SU-DHL-6 (cell line): Measurements from ENCODE around the gene TMSB15C.
A peak's percentile ranks its signal among the peaks of the same experiment; 100 is the strongest.

Experiments used
- H2AFZ ChIP-seq: fragments of 200-600 bp; sonication (generic); 2 replicates; pipeline ENCODE4 v1.6.1; 2014; ENCODE audit warnings: low read depth, mild to moderate bottlenecking, moderate library complexity, mixed read lengths, antibody characterized with exemption, low read length; ENCODE audit not compliant: severe bottlenecking
- H3F3A ChIP-seq: fragments of 200-600 bp; shearing (Covaris generic); 2 replicates; pipeline ENCODE4 v1.6.0; 2016; ENCODE audit warnings: antibody characterized with exemption, mild to moderate bottlenecking; ENCODE audit not compliant: insufficient read depth
- H3K27ac ChIP-seq: fragments of 200-600 bp; sonication (generic); 2 replicates; pipeline ENCODE4 v1.5.1; 2016; ENCODE audit warnings: low read depth, mild to moderate bottlenecking, low read length, moderate library complexity, mixed read lengths
- H3K27me3 ChIP-seq: fragments of 200-600 bp; sonication (generic), shearing (Covaris generic); 2 replicates; pipeline ENCODE4 v1.6.0; 2014; ENCODE audit warnings: mild to moderate bottlenecking, low read length
- H3K36me3 ChIP-seq: fragments of 200-600 bp; sonication (generic); 2 replicates; pipeline ENCODE4 v1.6.1; 2014; ENCODE audit warnings: mild to moderate bottlenecking, low read length, mixed read lengths
- H3K4me2 ChIP-seq: fragments of 300-600, 200-600 bp; shearing (Covaris generic), sonication (generic); 2 replicates; pipeline ENCODE4 v1.6.0; 2014; ENCODE audit warnings: low read length, low read depth, mild to moderate bottlenecking; ENCODE audit not compliant: poor library complexity, severe bottlenecking
- H3K4me3 ChIP-seq: fragments of 200-600 bp; sonication (generic); 2 replicates; pipeline ENCODE4 v1.5.1; 2014; ENCODE audit warnings: antibody characterized with exemption, low read length, mild to moderate bottlenecking, mixed read lengths; ENCODE audit not compliant: insufficient read depth, poor library complexity, severe bottlenecking
- H3K79me2 ChIP-seq: fragments of 200-600 bp; sonication (generic); 2 replicates; pipeline ENCODE4 v1.6.1; 2014; ENCODE audit warnings: mild to moderate bottlenecking, low read length, moderate library complexity; ENCODE audit not compliant: insufficient read depth
- H3K9ac ChIP-seq: fragments of 200-600 bp; sonication (generic); 2 replicates; pipeline ENCODE4 v1.7.0; 2014; ENCODE audit warnings: mild to moderate bottlenecking, low read length
- H3K9me2 ChIP-seq: fragments of 200-600 bp; sonication (generic); replicated peaks from 2 replicates; pipeline ENCODE4 v1.6.1; 2014; ENCODE audit warnings: low read length; ENCODE audit not compliant: insufficient read depth
- H3K9me3 ChIP-seq: fragments of 200-600 bp; sonication (generic); 2 replicates; pipeline ENCODE4 v1.6.1; 2014; ENCODE audit warnings: low read length, mixed read lengths; ENCODE audit not compliant: insufficient read depth
- H4K20me1 ChIP-seq: fragments of 200-600 bp; sonication (generic); 2 replicates; pipeline ENCODE4 v1.6.1; 2014; ENCODE audit warnings: low read depth, mild to moderate bottlenecking, antibody characterized with exemption, low read length, moderate library complexity, mixed read lengths
- EZH2phosphoT487 ChIP-seq: fragments of 200-600 bp; sonication (generic), shearing (Covaris generic); conservative IDR thresholded peaks from 2 replicates; pipeline ENCODE4 v1.6.1; 2018; ENCODE audit warnings: mild to moderate bottlenecking, antibody characterized with exemption, low read length, moderate library complexity, mixed read lengths
- TF ChIP-seq, protein P1 (sequence below): fragments of 200-600 bp; sonication (generic); IDR thresholded peaks from one replicate; pipeline ENCODE4 v1.5.1; 2017; ENCODE audit warnings: antibody characterized with exemption, mild to moderate bottlenecking, low read length, moderate library complexity; ENCODE audit not compliant: insufficient read depth, poor library complexity, severe bottlenecking

The TMSB15C gene

DNA sequence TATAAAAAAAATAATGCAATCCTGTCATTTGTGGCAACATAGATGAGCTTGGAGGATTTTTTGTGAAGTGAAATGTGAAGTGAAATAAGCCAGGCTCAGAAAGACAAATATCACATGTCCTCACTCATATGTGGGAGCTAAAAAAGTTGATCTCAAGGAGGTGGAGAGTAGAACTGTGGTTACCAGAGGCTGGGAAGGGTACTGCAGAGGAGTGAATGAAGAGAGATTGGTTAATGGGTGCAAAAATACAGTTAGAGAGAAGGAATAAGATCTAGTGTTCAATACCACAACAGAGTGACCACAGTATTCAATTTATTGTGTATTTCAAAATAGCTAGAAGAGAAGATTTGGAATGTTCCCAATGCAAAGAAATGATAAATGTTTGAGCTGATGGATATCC lies 22.9 kb upstream of the TMSB15C start:
- Histone ChIP-seq H3K36me3 (no peaks in the 10 kb centered on the region), H3K4me3 (no peak overlapping the region), H3K9me2 (no peaks in the 10 kb centered on the region), H3K27me3 (no peaks in the 10 kb centered on the region), H2AFZ (no peak overlapping the region), H3K79me2 (no peaks in the 10 kb centered on the region), H3K9me3 (no peaks in the 10 kb centered on the region), H3K4me2 (no peak overlapping the region), H3F3A (no peaks in the 10 kb centered on the region), H3K9ac (no peak overlapping the region), H4K20me1 (no peaks in the 10 kb centered on the region), H3K27ac (no peak overlapping the region)
- TF ChIP-seq EZH2phosphoT487 = no peak
- TF ChIP-seq, protein P1, sequence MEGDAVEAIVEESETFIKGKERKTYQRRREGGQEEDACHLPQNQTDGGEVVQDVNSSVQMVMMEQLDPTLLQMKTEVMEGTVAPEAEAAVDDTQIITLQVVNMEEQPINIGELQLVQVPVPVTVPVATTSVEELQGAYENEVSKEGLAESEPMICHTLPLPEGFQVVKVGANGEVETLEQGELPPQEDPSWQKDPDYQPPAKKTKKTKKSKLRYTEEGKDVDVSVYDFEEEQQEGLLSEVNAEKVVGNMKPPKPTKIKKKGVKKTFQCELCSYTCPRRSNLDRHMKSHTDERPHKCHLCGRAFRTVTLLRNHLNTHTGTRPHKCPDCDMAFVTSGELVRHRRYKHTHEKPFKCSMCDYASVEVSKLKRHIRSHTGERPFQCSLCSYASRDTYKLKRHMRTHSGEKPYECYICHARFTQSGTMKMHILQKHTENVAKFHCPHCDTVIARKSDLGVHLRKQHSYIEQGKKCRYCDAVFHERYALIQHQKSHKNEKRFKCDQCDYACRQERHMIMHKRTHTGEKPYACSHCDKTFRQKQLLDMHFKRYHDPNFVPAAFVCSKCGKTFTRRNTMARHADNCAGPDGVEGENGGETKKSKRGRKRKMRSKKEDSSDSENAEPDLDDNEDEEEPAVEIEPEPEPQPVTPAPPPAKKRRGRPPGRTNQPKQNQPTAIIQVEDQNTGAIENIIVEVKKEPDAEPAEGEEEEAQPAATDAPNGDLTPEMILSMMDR = no peak

DNA sequence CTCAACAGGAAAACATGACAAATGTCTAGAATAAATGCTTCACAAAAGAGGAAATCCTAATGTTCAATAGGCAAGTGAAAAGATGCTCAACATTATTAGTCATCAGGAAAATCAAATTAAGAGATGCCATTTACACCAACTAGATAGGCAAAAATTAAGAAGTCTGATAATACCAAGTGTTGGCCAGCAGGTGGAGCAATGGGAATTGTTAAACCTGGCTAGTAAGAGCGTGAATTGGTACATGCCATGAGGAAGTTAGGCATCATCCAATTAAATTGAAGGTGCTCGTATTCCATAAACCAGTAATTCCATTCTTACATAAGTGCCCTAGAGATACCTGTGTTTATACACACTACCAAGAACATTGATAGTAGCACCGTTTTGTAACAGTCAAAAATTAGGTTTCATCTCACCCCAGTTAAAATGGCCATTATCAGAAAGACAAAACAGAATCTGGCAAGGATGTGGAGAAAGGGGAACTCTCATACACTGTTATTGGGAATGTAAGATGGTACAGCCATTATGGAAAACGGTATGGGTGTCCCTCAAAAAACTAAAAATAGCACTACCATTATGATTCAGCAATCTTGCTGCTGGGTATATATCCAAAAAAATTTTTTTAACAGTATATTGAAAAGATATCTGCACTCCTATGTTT lies 22.2 kb upstream of the TMSB15C start:
- no peak overlapping the region for H3K4me2 ChIP-seq
- no peak overlapping the region for H3K4me3 ChIP-seq
- no peaks in the 10 kb centered on the region for H3K79me2 ChIP-seq
- no peak overlapping the region for H3K27ac ChIP-seq
- H3K9me3 ChIP-seq = no peaks in the 10 kb centered on the region
- H3K9me2 ChIP-seq = no peaks in the 10 kb centered on the region
- TF ChIP-seq, protein P1 = peak; percentile 17
- no peak for TF ChIP-seq EZH2phosphoT487
- no peak overlapping the region for H2AFZ ChIP-seq
- H3K27me3 ChIP-seq = no peaks in the 10 kb centered on the region
- no peaks in the 10 kb centered on the region for H4K20me1 ChIP-seq
- H3F3A ChIP-seq = no peaks in the 10 kb centered on the region
- no peaks in the 10 kb centered on the region for H3K36me3 ChIP-seq
- no peak overlapping the region for H3K9ac ChIP-seq

DNA sequence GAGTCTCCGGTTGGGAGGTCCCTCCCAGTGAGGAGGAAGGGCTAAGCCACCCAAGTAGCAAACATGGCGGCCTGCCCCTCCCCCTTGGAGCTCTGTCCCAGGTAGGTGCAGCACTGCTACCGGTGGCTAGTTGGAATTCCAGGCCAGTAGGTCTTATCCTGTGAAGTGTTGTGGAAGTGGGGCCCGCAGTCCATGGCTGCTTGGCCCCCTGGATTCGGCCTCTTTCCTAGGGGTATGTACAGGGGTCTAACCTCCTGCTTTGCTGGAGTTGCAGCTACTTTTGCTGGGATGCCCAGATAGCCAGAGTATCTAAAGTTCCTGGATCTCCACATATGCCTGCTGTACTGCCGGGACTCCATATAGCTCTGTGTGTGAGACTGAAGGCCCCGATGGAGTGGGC lies 9.9 kb upstream of the TMSB15C start:
- Histone ChIP-seq H2AFZ (no peak overlapping the region), H4K20me1 (no peaks in the 10 kb centered on the region), H3K4me3 (no peak overlapping the region), H3K4me2 (no peak overlapping the region), H3K27ac (no peak overlapping the region), H3K9me2 (no peaks in the 10 kb centered on the region), H3K9ac (no peak overlapping the region), H3K27me3 (no peaks in the 10 kb centered on the region), H3F3A (no peaks in the 10 kb centered on the region), H3K36me3 (no peaks in the 10 kb centered on the region), H3K79me2 (no peaks in the 10 kb centered on the region), H3K9me3 (no peaks in the 10 kb centered on the region)
- TF ChIP-seq EZH2phosphoT487 = no peak
- TF ChIP-seq, protein P1 = no peak
